DMS 273 (cell line): ENCODE results near the gene NALCN.

Source experiments
- DNase-seq: peaks from one replicate; lab custom pipeline; 2025; ENCODE audit not compliant: unreplicated experiment; lab: John Stamatoyannopoulos, UW

Gene NALCN

DNA sequence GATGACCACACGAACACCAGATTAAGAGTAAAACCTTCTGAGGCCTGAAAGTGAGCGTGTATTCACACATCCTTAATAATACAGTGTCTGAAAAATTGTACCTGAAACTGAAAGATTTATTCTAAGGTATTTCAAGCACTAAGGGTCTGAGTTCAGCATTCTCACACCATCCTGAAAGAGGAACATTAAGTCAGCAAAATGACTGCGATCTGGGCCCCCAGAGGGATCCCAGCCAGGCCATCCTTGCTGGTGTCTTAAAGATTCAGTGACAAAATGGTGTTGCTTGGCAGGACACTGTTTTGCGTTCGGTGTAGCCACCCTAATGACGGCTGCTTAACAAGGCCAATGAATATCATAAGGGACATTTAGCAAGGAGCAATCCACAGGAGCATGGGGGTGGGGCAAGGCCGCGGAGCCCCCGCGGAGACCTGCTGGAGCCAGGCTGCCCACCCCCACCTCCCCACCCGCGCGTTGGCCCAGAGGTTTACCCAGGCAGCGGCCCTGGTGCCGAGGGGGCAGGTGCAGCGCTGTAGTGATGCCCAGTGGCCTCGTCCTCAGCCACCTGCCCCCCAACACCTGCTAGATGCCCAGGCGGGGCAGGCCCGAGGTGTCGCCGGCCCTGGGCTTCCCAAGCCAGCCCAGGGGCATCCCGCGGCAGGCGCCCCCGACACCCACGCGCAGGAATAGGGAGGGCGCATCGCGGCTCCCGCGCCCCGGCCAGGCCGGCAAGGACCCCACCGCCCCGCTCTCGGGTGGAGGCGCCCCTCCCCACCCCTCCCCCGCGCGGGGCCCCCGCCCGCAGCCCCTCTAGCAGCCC lies 742 bp downstream of the NALCN start:
- no peak for DNase-seq

GRCh38 chr13:101412076-101412475 lies 4.2 kb downstream of the NALCN start:
- no peak for DNase-seq

- no peak for DNase-seq
Measured at GRCh38 chr13:101408992-101409656, 7.2 kb downstream of the NALCN start.

DNA sequence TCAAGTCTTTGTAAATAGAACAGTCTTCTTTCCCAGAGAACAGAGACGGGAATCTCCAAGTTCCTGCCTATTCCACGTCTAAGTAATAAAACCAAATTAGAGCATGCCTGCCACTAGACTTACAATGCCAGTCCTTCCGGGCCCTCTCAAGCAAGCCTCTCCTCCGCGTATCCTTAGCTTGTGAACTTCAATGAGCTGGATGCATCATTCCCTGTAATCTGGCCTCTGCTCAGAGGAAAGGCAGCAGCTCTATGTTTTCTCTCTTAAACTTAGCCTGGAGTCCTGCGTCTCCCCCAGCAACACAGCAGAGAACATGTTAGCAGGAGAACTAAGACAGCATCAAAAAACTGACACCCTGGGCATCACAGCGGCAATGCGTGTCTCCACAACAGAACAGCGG lies 8.2 kb downstream of the NALCN start:
- DNase-seq: no peak

- DNase-seq: no peak
Measured at GRCh38 chr13:101406791-101407190, 9.5 kb downstream of the NALCN start.

DNA sequence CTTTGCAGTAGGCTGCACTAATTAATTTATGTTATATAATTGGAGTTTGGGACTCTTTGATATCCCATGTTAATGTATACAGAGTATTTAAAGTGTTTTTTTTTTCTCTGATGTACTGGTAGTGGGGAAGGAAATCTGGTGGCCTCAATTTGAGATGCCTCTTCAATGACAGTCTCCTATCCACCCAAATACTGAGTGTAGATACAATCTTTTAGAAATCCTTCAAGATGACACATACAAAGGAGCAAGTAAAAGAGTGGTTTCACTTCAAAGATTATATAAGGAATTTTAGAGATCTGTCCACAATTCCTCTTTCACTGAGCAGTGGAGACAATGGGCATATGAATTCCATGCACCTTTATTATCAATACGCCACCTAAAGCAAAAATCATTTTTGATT lies 15.1 kb downstream of the NALCN start:
- no peak for DNase-seq

DNA sequence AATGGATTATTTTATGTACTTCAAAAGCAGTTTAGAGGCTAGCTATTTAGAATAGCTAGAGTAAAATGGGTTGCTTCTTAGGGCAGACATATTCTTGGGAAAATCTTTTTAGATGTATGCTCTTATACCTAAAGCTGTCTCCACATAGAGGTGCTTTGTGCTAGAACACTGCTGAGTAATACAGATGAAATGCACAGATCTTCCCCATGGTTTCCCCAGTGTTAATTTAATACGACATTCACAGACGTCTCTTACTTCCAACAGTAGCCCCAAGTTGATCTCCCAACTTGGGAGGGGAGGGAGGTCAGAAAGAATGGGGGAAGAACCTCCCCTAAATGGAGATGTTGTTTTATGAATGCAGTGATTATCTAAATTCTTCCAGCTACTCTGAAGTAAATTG lies 16.9 kb downstream of the NALCN start:
- no peak for DNase-seq

GRCh38 chr13:101398920-101399319 lies 17.4 kb downstream of the NALCN start:
- DNase-seq: no peak

DNA sequence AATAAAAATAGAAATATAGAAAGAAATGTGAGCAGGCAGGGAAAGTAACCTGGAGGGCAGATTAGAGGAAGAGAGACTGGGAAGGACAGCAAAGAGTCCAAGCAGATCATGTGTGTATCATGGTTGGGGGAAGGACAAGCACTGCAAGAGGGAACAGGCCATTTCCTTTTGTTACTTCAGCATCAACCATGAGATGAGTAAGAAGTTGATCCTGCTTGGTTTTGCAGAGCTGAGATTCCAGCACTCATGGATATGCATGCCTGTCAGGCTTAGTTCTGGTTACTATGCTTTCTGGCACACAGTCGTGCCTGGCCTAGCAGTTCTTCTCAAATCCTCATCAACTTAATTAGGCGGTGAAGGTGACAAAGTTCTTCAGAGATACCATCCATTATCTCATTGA lies 18.1 kb downstream of the NALCN start:
- DNase-seq: no peak

GRCh38 chr13:101397742-101398141 lies 18.6 kb downstream of the NALCN start:
- DNase-seq: no peak

DNA sequence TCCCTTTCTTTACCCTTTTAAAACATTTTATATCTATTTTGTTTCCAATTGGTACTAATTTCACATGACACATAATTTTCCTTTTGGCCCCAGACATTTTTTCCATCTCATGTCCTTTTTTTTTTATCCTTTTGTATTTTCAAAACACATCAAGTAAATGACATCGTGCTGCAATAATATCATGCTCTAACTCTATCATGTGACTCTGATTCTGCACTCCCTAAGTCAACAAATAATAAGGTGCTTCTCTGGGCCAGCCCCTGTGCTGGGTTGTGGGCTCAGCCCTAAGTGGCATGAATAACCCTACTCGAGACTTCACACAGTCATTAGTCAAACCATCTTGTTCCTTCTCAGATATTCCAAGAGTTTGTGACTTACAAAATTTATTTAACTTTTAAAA lies 21.7 kb downstream of the NALCN start:
- no peak for DNase-seq

GRCh38 chr13:101393140-101393539 lies 23.2 kb downstream of the NALCN start:
- no peak for DNase-seq

DNA sequence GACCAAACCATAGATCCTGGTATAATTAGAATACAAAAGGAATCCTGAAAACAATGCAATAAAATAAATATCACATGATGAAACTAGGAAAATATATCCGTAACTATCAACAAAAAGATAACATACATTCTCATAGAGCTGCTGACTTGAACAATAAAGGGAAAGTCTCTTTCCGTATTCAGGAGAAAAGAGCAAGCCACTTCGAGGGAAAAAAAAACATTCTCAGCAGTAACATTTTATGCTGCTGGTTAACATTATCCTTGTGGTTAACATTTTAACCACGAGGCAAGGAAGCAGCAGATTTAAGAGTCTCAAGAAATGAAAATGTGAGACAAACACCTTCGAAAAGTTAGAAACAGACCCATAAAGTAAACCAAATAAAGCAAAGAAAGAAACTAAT lies 25.8 kb downstream of the NALCN start:
- no peak for DNase-seq

DNA sequence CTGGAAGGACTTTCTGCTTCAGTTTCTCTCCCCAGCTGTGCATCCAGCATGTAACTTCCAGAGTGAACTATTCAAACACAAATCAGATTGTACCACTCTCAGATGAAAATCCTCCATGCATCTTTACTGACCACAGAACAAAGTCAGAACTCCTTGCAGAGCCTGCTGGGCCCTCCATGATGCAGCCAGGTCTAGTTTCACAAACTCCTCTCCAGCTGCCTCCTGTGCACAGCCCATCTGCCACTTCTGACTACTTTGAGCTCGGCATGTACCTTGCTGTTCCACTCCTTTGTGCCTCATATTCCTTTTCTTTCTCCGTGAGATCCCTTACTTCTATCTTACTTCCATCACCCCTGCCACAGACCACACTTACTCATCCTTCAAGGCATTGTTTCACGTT lies 31.4 kb downstream of the NALCN start:
- DNase-seq: no peak

GRCh38 chr13:101383595-101383994 lies 32.7 kb downstream of the NALCN start:
- no peak for DNase-seq

DNA sequence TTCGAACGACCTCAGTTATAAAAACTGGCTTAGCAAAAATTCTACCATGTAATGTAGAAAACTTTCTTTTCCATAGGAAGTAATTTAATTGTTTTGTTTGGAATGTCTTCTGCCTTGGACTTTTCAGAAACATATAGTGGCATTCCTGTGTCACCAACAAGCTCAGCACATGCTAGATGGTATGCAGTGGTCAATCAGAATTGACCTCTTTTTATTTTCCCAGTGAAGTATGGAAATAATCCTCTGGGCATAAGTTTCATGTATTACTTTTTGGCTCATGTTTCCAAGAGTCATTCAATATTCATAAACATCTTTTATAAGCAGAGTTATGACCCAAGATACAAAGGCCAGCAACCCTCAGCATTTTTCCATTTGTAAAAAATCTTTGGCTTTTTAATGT lies 33.6 kb downstream of the NALCN start:
- no peak for DNase-seq

DNA sequence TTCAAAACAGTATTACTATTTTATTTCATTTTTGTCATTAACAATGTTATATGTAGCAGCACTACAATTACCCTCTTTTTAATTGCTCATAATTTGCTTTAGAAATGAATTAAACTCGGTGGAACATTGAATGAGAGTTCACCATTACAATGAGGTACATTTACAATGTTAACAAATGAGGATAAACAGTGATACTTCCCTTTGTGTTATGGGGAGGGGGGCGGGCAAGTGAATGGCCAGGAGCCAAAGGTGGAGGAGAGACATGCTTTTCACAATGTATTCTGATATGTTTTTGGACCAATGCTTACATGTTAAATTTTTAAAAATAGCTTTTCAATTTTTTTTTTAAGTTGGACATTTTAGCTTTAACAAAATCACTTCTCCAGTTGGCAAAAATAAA lies 34.2 kb downstream of the NALCN start:
- no peak for DNase-seq

DNA sequence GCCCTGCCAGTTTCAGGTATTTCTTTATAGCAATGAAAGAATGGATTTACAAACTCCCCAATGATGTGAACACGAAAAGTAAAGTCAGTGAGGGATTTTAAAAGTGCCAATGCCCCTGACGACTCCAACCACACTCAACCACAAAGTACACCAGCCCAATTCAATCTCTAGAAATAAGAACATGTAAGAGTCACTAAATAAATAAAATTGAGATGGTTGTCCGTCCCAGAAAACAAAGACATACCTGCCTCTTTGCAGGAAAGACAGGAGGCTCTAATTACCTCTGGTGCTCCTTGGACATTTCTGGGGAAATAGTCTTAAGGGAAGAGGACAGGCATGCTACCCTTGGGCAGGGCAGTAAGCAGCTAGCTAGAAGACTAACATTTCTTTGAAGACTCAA lies 55.8 kb downstream of the NALCN start:
- no peak for DNase-seq

GRCh38 chr13:101354895-101355294 lies 61.4 kb downstream of the NALCN start:
- no peak for DNase-seq

DNA sequence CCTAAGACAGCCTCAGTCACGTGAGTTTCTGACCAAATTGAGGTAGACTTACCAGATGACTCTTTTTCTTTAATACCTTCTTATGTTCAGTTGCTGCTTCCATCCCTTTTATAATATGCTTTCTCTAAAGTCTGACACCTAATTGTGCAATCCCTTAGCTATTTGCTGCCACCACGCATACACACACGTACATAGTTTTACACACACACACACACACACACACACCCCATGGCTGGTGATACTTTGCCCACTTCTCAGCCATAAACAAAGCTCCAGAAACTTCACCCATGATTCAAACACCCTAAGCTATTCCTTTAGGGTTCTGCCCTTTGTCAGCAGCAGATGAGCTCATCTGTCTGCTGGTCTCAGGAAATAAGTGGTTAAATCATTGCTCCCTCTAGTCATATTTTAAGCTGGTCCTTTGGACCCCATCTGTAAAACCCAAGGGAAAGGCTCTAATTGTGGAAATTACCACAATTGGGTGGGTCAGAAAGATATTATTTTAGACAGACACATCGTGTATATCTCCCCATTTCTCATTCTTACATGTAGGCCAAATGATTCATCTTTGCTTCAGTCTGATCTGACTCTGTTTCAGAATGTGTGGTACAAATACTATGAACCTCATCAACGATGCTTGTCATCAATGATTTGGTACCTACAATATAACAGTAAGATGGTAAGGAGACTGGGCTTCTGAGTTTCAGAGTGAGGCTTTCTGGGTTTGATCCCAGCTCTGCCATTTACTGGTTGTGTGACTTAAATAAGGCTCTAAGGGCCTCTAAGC lies 69.2 kb downstream of the NALCN start:
- no peak for DNase-seq

- no peak for DNase-seq
Measured at GRCh38 chr13:101346161-101346560, 70.1 kb downstream of the NALCN start.
